NOMO-1 (cell line): ENCODE data around the gene SNX30.

Source experiments
- DNase-seq, 2 experiments: peaks; one replicate each; lab custom pipeline; 2025; ENCODE audit not compliant: unreplicated experiment in 2 of 2; lab: John Stamatoyannopoulos, UW

Gene SNX30

DNA sequence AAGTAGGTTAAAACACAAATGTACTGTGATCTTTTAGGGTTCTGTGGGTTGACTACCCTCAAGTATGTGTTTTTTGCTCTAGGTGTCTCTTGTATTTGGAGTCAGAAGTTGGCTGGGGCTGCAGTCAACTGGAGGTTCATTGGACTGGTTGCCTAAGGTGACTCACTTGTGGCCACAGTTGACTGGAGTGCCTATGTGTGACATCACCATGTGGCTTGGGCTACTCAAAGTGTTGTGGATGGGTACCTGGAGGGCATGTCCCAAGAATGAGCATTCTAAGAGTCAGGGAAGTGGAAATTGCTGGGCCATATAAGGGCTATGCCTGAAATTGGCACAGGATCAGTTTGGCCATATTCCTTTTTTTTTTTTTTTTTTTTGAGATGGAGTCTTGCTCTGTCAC is 27.4 kb downstream of the SNX30 start:
- no peak for DNase-seq

DNA sequence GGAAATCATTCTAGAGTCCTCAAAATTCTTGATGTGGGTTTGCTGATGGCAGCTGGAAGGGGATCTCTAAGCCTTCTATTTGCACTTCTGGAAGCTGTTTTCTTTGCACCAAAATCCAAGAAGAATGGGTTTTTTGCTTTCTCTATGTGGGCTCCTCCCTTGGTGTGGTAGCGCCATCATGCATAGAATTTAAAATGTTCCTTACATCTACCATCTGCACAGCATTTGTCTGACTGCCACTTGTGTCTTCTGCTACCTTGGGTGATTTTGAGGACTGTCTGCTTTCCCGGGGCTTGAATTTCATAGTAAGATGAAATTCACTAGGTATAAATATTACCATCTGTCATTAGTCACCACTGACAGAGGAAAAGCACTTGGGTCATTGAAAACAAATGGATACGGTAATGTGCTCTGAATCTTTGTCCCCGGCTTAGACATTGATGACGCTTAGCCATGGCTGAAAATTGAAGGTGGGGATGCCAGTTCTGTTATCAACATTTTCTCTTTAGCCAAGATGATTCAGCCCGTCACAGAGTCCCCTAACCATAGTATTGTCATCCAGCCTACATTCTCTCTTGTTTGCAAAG is 30.0 kb downstream of the SNX30 start:
- no peak for DNase-seq

DNA sequence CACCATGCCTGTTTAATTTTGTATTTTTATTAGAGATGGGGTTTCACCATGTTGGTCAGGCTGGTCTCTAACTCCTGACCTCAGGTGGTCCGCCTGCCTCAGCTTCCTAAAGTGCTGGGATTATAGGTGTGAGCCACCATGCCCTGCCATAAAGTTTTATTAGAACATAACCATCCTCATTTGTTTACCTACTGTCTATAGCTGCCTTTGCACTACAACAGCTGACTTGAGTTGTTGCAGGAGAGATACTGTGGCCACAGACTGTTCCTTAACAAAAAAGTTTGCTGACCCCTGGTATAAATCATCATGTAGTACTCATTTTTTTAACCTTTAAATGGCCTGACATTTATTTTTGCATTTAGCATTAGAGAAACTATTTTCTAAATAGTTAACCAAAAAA is 31.7 kb downstream of the SNX30 start:
- no peak for DNase-seq

DNA sequence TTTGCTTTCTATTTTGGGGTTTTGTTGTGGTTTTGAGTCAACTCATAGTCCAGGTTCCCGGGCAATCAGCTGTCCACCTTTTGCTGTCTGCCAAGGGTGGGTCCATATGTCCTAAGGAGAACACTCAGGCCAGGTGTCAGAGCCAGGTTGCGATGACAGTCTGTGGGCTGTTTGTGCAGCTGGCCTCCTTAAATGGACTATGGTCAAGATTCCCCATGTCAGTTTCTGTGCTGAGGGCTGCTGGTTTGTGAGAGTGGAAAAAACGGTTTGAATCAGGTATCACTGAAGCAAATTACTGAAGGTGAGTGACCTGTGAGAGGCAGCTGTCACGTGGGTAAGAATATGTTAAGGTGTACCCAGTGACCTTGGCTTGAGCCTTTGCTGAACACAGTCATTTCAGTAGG is 33.0 kb downstream of the SNX30 start:
- DNase-seq: no peak

DNA sequence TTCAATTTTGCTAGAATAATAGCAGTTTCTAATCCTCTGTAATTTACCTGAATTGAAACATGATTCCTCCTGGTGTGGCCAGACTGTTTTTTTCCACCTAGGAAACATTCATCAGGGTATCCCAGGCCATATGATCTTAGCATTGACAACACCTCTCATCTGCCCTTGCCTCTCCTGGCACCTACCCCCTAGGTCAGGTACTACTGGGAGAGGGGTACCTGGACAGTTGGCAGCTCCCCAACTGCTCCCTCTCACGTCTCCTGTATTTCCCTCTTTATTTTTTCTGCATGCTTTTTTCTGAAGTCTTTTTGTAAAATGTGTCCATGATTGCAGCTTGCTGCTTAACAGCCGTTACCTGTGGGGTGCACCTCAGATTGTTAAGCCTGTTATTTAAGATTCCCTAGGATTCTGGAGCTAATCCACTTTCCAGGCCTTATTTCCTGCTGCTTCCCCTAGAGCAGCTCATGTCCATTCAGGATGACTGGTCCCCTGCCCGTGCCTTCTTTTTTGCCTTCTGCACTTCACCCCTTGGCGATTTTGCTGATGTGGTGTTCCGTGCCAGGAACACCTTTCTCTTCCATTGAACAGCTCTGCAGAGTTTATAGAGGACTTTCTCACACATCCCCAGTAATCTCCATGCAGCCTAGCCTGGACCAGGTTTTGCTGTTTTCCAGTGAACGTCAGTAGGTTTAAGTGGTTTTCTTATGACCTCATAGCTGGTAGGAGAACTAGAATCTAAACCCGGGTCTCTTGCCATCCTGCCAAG is 33.6 kb downstream of the SNX30 start:
- DNase-seq: no peak

DNA sequence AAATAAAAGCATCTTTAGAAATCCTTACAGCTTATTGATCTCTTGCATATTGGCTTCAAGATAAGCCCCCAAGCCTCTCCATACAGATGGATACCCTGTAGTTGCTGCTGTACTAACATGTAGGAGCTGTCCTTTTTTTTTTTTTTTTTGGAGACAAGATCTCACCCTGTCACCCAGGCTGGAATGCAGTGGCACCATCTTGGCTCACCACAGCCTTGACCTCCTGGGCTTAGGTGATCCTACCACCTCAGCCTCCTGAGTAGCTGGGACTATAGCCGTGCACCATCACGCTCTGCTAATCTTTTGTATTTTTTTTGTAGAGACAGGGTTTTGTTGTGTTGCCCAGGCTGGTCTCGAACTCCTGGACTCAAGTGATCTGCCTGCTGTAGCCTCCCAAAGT is 35.4 kb downstream of the SNX30 start:
- DNase-seq: no peak

DNA sequence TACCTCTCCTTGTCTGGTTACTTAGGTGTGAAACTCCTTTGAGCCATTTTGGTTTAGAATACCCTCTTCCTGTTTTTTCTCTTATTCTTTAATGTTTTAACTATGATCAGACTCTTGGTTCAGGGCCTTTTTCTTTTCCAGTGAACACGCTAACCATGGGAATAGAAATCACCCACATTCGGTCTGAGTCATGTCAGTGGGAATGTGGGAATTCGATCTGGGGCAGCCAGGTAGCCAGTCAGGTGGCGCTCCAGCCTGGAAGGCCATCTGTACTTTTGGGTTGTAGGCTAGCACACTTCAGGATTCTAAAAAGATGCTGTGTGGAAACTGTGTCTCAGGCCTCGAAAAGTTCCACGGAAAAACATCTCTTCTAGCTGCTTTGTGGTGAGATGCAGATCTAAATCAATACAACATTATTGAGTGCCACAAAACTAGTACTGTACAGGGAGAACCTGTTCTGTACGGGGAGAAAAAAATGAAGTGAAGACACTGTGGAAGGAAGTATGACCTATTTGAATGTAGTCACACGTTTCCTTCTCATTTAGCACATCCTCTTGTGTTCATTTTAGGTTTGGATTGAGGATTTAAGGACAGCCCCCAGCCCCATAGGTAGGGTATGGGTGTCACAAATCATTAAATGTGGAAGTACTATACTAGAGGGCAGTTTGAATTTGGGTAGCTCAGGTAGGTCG is 36.4 kb downstream of the SNX30 start:
- DNase-seq: no peak

DNA sequence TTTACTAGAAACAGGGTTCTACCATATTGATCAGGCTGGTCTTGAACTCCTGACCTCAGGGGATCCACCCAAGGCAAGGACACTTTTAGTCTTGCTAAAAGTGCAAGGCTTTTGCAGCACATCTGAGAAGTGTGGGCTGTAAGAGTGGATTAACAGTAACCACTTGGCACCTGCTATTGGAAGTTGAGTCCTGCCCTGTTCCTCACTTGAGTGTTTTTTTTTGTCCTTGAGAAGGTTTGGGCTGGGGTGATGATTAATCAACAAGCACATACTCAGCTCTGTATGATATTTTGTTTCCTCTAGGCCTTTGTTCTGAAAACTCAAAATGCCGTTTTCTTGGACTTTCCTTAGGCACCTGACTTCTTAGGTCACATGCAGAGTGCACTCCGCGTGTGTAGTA is 37.4 kb downstream of the SNX30 start:
- DNase-seq: no peak

DNA sequence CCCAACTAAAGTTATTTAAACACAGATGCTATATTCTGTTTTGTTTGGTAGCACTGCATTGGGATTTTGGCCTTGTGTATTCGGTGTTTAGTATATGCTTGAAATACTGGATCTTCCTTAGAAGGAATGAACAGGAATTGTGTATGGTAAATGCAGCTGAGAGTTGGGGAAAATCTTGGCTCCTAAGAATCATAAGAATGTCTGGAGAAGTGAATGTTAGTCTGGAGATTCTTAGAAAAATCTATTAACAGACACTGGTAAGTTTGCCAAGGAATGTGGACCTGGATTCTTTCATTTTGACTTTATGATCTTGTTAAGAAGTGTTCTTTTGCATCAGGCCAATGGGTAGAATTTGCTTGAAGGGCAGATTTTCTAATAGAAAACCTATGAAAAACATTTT is 38.9 kb downstream of the SNX30 start:
- no peak for DNase-seq

DNA sequence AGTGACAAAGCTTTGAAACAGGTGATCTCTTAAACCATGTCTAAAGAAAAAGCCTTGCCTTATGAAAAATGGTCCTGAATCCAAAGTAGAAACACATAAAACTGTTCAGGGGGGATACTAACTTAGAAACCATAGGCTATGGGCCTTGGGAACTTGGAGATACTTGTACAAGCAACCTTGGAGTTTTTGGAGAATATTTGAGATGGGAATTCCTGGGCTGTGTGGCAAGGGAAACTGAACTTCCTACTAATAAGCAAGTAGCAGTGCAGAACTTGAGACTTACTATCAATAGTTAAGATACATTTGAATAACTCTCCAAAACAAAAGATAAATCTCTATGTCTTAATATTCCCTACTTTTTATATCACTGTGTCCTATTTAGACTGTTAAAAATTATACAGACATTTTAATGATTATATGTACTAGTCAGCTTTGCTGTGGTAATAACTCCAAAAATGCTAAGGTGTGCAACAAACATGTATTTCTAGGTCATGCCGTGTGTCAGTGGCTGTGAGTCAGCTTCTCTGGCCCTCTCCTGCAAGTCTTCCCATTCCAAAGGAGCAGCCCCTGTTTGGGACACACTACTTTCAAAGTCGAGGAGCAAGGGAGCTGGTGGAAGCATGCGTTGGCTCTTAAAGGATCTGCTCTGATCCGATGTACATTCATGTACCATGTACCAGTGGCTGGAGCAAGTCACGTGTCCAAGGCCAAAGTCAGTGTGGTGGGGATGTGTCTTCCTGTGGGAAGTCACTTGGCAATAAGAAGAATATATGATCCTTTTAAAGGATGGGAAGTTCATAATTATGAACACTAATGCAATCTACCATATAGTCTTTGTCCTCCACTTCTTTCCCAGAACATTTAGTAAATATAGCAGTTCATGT is 39.6 kb downstream of the SNX30 start:
- no peak for DNase-seq

DNA sequence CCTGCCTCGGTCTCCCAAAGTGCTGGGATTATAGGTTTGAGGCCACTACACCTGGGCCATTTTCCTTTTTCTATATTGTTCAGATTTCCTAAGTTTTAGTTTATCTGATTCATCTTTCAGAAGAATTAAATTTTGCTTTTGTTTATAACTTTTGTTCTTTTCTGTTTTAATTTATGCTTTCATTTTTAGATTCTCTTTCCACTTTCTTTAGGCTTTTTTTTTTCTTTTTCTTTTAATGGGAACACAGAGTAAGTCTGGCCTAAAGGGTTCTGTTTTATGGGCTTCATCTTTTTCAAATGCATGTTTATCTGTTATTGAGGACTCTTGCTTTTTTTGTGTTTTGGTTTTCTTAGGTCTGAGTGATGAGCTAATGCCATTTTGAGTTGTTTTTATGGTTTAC is 42.1 kb downstream of the SNX30 start:
- DNase-seq: no peak

DNA sequence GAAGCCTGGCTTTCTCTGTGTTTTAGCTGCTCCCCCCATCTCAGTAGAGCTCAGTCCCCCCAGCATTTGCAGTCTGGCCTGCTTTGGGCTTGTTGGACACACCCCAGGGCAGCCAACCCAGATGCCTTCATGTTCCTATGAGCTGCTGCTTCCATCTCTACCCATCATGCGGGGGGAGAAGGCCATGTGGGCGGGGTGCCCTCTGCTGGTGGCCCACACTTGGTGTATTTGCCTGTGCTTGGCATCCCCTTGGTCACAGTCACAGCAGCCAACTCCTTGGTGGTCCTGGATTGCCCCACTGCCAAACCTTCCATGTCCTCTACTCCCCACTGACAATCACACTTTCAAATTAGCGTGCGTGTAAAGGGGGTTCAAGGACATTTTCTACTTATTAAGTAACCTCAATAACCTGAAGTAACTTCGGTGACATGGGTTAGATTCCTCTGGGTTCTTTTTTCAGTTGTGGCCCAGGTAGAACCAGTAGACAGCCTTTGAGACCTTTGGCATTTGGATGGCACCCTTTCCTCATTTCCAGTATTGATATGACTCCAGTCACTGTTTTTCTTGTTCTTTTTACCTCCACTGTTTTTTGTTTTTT is 42.8 kb downstream of the SNX30 start:
- peak; percentile 56 to 60 for DNase-seq

DNA sequence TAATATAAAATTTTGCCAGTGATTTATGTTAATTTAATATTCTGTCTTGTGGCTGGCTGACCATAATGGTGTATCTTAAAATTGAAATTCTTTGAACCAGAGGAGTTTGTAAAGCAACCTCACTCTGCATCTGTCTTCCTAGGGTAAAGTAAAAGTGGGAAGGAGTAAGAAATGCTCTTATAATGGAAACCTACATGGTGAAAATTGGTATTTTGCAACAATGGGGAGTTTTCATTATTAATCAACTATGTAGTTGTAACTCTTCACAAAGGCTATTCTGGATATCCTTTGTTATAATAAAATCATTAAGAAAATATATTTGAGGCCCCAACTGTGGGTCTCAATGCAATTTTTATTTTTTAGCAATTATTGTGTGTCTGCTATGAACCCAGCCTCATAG is 44.2 kb downstream of the SNX30 start:
- no peak for DNase-seq

DNA sequence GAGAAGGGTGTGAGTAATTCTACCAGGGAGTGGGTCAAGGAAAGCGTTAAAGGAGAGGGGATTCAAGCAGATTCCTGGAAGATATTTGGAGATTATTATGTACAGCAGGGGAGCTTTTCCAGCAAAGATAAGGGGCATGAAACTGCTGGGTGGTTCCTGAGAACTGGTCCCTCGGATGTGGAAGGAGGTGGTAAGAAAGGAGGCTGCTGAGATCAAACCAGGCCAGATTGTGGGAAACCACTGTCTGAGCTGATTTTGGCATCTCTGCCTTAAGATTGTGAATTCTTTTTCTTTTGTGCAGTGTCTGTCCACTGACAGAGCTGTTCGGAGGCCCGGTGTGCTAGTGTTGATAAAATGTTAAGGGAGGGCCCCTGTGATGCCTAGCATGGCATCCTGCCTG is 45.4 kb downstream of the SNX30 start:
- no peak for DNase-seq

DNA sequence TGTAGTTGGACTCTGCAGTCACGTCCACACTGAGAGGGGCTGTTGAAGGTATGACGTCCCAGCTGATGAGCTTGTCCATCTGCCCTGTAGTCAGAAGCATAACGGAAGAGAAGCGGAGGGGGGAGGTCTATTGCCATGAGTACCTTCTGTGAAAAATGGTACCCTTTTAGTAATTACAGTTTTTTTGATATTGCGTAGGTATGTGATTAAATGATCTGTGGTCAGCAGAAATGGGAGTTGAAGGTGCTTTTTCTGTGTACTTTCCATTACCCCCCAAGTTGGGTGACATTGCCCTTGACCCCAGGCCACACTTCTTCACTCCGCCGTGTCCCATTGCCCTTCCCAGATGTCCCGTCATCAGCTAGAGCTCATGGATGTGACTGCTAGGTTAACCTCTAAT is 45.9 kb downstream of the SNX30 start:
- no peak for DNase-seq

DNA sequence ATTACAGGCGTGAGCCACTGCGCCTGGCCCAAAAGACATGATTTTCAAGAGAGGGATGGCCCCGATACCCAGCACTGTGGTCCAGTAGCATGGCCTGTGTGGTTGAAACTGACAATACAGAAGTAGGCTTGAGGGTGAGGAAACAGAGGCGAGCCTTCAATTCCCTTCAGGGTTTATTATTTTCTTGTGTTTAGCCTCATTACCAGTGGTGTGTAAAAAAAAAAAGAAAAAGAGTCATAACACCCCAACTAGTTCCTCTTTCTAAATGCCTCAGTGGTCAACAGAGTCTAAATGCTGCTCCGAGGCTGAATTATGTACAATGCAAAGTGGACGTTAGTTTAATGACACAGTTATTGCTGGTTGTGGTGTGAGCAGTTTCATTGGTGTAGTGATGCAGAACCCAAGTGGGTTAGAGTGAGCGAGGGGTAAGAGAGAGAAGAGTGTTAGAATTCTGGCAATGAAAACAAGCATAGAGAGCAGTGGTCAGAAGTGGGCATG is 58.8 kb downstream of the SNX30 start:
- peak; percentile 79 to 94 for DNase-seq

DNA sequence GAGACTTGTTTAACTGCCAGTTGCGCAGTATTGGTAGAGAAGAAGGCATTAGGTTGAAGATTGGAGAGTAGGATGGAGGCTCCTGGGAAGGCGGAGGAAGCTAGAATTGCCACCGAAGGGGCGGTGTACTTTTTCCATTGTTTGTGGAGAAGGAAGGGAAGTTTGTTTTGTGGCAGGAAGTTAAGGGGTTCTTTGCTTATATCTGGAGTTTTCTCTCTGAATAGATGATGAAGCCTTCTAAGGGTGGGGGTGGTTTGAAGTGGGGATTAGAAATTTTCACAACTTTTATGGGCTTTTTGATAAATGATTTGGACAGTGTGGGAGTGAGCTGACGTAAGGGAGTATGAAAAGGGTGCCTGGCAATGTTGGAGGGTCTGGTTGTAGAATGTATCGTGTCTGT is 59.3 kb downstream of the SNX30 start:
- no peak for DNase-seq

DNA sequence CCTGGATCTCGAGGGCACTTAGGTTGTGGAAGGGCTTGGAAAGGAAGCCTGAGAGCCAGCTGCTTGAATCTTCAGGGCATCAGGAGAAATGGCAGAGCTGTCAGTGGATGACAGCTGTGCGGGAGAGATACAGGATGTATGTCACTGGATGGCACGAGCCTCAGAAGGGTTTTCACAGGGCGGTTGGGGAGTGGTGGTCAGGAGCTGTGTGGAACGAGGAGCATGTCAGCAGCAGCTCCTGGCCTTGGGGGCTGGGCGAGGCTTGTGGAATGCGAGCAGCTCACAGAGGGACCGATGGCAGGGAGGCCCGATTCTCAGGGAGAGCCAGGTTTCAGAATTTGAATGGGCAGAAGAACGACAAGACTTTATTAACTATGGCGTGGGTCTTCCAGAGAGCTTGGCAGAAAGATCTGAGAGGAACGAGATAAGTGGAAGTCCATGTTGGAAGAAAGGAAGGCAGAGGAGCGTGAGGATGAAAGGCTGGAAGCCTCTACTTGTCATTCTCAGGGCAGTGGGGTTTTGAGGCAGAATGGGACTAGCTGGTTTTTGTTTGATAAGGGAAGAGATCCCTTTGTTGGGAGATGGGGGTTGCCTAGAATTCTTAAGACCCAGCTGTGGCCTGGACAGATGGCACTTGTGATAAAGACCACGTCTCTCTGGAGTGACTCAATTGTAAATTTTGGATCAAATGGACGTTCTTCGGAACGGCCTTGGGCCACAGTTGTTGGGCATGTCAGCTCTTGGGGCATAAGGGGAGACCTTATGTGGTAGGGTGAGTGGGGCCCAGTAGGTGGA is 60.3 kb downstream of the SNX30 start:
- no peak for DNase-seq

DNA sequence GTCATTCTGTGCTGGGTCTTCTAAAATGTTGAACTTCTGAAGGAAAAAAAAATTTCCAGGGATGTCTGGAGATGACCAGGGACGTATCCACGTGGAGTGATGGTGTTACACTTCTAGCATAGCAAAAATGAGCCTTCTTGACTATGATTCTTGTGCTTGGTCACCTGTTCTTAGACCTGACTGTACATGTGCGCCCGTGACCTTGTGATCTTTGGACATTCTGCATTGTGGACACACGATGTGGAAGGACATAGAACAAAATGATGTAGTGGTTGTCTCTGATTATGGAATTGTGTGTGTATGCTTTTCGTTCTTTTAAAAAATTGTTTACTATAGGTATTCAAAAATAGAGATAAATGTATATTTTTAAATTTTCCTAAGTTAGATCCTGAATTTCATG is 61.0 kb downstream of the SNX30 start:
- DNase-seq: no peak

DNA sequence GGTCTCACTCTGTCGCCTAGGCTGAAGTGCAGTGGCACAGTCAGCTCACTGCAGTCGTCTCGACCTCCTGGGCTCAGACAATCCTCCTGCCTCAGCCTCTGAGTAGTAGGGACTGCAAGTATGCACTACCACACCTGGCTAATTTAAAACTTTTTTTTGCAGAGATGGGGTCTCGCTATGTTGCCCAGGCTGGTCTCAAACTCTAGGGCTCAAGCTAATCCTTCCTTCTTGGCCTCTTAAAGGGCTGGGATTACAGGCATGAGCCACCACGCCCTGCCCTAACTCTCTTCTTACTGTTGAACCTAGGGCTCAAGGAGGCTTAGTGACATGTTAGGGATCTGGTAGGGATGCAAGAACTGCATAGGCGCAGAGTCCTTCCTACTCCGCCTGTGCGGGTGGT is 65.3 kb downstream of the SNX30 start:
- no peak for DNase-seq
